ENCODE results near the gene CYB5RL.

DNA sequence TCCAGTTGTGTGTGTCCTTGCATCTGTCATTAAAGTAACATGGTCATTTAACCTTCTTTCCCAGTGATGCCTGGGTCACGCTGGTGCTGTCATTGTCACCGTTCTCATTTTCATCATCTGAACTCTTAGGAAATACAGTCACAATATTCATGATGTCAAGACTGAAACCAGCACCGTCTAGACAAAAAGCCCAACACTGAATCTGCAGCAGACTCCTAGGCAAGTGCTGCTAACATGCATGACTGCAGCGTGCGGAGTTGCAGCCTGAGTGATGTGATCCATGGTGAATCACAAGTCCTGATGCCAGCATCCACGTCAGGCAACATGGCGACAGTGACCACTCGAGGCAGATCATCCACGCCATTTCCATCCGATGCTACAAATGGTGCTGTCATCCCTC is 37.8 kb upstream of the CYB5RL start:
- TF ChIP-seq POLR2AphosphoS5 (IDR thresholded peaks at IDR 0.05), result no peak
- TF ChIP-seq, protein P1, sequence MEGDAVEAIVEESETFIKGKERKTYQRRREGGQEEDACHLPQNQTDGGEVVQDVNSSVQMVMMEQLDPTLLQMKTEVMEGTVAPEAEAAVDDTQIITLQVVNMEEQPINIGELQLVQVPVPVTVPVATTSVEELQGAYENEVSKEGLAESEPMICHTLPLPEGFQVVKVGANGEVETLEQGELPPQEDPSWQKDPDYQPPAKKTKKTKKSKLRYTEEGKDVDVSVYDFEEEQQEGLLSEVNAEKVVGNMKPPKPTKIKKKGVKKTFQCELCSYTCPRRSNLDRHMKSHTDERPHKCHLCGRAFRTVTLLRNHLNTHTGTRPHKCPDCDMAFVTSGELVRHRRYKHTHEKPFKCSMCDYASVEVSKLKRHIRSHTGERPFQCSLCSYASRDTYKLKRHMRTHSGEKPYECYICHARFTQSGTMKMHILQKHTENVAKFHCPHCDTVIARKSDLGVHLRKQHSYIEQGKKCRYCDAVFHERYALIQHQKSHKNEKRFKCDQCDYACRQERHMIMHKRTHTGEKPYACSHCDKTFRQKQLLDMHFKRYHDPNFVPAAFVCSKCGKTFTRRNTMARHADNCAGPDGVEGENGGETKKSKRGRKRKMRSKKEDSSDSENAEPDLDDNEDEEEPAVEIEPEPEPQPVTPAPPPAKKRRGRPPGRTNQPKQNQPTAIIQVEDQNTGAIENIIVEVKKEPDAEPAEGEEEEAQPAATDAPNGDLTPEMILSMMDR (IDR thresholded peaks at IDR 0.05), result no peak
- TF ChIP-seq POLR2A (IDR thresholded peaks at IDR 0.05), result no peak

Measured in breast epithelium (tissue), 3 donors.